ENCODE data around the gene TEX14.

Gene TEX14

GRCh38 chr17:58658804-58659713, 32.8 kb downstream of the TEX14 start:
- no peak for TF ChIP-seq CTCF (IDR thresholded peaks at IDR 0.05)

GRCh38 chr17:58648236-58648635, 43.6 kb downstream of the TEX14 start:
- TF ChIP-seq CTCF (IDR thresholded peaks at IDR 0.05): no peak

GRCh38 chr17:58643147-58643546, 48.7 kb downstream of the TEX14 start:
- no peak for TF ChIP-seq CTCF (IDR thresholded peaks at IDR 0.05)

GRCh38 chr17:58641887-58642311, 49.9 kb downstream of the TEX14 start:
- TF ChIP-seq CTCF (IDR thresholded peaks at IDR 0.05): no peak

- no peak for TF ChIP-seq CTCF (IDR thresholded peaks at IDR 0.05)
Observed at GRCh38 chr17:58640202-58640601, 51.6 kb downstream of the TEX14 start.

- TF ChIP-seq CTCF (IDR thresholded peaks at IDR 0.05): no peak
Observed at GRCh38 chr17:58639681-58640080, 52.2 kb downstream of the TEX14 start.

GRCh38 chr17:58637011-58637570, 54.8 kb downstream of the TEX14 start:
- TF ChIP-seq CTCF (IDR thresholded peaks at IDR 0.05): no peak

All from LNCAP (cell line).